GM18867 (cell line): Measurements from ENCODE around the gene DOP1B.
"Not testable (repeated sequence)": the region's sequence is repeated elsewhere in the genome, so short reads cannot be mapped to it uniquely, and the experiment has no call there.

Experiments
- ATAC-seq: cut with Tn5 transposase; IDR thresholded peaks from one replicate; pipeline ENCODE4 v1.9.1; 2021; ENCODE audit warnings: mild to moderate bottlenecking, moderate library complexity; ENCODE audit not compliant: unreplicated experiment

Gene DOP1B

GRCh38 chr21:36171741-36172331 lies 15.2 kb downstream of the DOP1B start:
- no peak for ATAC-seq

GRCh38 chr21:36174780-36175179 lies 18.2 kb downstream of the DOP1B start:
- no peak for ATAC-seq

- ATAC-seq: no peak
Observed at GRCh38 chr21:36175771-36176565, 19.3 kb downstream of the DOP1B start.

GRCh38 chr21:36178349-36178748 lies 21.7 kb downstream of the DOP1B start:
- no peak for ATAC-seq

GRCh38 chr21:36179145-36179544 lies 22.5 kb downstream of the DOP1B start:
- ATAC-seq: no peak

GRCh38 chr21:36180963-36181362 lies 24.3 kb downstream of the DOP1B start:
- no peak for ATAC-seq

- ATAC-seq: no peak
Observed at GRCh38 chr21:36183144-36183795, 26.6 kb downstream of the DOP1B start.

- ATAC-seq: no peak
Observed at GRCh38 chr21:36184545-36184944, 27.9 kb downstream of the DOP1B start.

GRCh38 chr21:36185523-36185922 lies 28.9 kb downstream of the DOP1B start:
- ATAC-seq: no peak

- no peak for ATAC-seq
Observed at GRCh38 chr21:36186081-36186480, 29.5 kb downstream of the DOP1B start.

GRCh38 chr21:36186506-36187399 lies 30.1 kb downstream of the DOP1B start:
- ATAC-seq: no peak

GRCh38 chr21:36188081-36188681 lies 31.6 kb downstream of the DOP1B start:
- ATAC-seq: no peak

- ATAC-seq: no peak
Observed at GRCh38 chr21:36188937-36189336, 32.3 kb downstream of the DOP1B start.

GRCh38 chr21:36190736-36191135 lies 34.1 kb downstream of the DOP1B start:
- no peak for ATAC-seq

GRCh38 chr21:36193200-36193599 lies 36.6 kb downstream of the DOP1B start:
- no peak for ATAC-seq

GRCh38 chr21:36194024-36194423 lies 37.4 kb downstream of the DOP1B start:
- ATAC-seq: no peak

- no peak for ATAC-seq
Observed at GRCh38 chr21:36195613-36196012, 39.0 kb downstream of the DOP1B start.

GRCh38 chr21:36199021-36199420 lies 42.4 kb downstream of the DOP1B start:
- ATAC-seq: no peak

- not testable (repeated sequence) for ATAC-seq
Observed at GRCh38 chr21:36199575-36199974, 43.0 kb downstream of the DOP1B start.

GRCh38 chr21:36200081-36200561 lies 43.5 kb downstream of the DOP1B start:
- no peak for ATAC-seq
